D721Med (cell line): ENCODE measurements around the gene ZNF74.

ENCODE experiments used
- DNase-seq: peaks from one replicate; pipeline ENCODE4 v3.0.0; 2011; ENCODE audit warnings: low spot score; ENCODE audit not compliant: insufficient read length
- FAIRE-seq: peaks from 2 replicates; lab custom pipeline; 2011; peaks lifted over from hg19 to GRCh38; lab: Jason Lieb, UNC
- TF ChIP-seq, protein P1 (sequence below): IDR thresholded peaks from 2 replicates; pipeline ENCODE4 v1.5.1; 2012; ENCODE audit warnings: mild to moderate bottlenecking, control low read depth; ENCODE audit not compliant: insufficient read depth; ENCODE audit errors: missing control alignments

Gene ZNF74

DNA sequence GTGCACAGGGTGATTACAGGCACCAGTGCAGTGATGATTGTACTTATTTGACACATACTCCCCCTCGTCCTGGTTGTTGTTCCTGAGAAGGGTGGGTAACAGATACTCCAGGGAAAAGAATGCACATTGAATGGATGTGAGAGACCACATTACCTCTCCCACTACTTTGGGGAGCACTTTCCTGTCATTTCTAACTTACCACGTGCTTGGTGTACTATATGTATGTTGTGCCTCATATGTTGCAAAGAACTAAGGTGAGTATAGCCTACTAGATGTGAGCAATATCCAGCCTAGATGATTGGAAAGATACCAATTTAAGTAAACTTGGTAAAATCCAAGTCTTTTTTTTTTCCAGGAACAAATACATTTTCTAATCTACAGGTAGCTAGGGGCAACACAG is 58.0 kb downstream of the ZNF74 start:
- FAIRE-seq (no peak), DNase-seq (no peak)
- TF ChIP-seq, protein P1, sequence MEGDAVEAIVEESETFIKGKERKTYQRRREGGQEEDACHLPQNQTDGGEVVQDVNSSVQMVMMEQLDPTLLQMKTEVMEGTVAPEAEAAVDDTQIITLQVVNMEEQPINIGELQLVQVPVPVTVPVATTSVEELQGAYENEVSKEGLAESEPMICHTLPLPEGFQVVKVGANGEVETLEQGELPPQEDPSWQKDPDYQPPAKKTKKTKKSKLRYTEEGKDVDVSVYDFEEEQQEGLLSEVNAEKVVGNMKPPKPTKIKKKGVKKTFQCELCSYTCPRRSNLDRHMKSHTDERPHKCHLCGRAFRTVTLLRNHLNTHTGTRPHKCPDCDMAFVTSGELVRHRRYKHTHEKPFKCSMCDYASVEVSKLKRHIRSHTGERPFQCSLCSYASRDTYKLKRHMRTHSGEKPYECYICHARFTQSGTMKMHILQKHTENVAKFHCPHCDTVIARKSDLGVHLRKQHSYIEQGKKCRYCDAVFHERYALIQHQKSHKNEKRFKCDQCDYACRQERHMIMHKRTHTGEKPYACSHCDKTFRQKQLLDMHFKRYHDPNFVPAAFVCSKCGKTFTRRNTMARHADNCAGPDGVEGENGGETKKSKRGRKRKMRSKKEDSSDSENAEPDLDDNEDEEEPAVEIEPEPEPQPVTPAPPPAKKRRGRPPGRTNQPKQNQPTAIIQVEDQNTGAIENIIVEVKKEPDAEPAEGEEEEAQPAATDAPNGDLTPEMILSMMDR: no peak

DNA sequence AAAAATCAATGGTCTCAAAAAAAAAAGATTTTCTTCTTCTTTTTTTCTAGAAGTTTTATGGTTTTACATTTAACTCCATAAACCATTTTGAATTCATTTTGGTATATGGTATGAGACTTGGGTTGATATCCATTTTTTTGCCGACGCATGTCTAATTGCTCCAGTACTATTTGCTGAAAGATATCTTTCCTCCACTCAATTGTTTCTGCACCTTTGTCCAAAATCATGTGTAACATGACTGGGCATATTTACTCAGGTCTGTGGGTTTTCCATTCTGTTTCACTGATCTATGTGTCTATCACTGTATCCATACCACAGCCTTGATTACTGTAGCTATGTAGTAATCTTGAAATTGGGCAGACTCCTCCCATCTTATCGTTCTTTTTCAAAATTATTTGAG is 59.3 kb downstream of the ZNF74 start:
- FAIRE-seq: no peak
- TF ChIP-seq, protein P1: no peak
- DNase-seq: no peak

DNA sequence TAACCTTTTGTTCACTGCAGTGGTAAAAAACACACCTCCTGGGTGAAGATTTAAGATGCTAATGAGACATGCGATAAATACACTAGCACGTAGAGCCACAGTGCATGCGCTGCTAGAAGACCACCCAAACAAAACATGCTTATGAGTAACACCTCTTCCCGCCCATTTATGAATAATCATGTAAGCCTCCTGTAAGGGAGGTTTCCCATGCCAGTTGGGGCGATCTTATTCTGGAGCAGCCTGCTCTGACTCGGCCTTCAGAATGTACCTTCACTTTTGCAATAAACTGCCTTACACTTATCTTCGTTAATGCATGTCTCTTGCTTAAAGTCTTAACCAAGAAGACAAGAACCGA is 61.7 kb downstream of the ZNF74 start:
- no peak for DNase-seq
- FAIRE-seq: no peak
- TF ChIP-seq, protein P1: no peak

DNA sequence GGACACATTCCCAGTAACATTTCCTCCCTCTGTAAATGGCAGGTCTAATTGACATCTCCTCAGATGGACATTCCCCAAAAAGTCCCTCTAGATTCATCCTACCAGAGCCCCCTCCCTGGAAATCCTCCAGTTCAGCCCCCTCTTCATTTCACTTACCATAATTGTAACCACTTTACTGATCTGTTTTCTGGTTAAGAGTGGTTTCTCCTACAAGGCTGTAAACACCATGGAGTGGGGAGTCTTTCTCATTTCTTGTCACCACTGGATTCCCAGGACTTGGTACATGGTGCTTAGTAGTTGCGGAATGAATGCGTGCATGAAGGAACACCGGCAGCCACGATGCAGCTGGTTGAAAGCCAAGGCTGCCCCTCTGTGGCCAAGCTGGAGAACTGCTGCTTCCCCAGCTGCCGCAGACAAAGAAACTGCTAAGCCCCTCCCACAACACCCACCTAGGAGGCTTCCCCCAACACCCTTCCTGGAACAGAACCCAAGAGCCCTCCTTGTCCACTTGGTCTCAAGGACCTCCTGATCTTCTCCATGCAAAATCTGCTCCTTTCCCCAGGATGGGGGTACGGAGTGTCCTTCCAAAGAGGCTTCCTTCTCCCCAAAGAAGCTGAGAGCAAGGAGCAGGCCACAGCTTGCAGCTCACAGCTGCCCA is 62.2 kb downstream of the ZNF74 start:
- TF ChIP-seq, protein P1: peak; percentile 94
- FAIRE-seq (no peak), DNase-seq (peak; percentile 67)

DNA sequence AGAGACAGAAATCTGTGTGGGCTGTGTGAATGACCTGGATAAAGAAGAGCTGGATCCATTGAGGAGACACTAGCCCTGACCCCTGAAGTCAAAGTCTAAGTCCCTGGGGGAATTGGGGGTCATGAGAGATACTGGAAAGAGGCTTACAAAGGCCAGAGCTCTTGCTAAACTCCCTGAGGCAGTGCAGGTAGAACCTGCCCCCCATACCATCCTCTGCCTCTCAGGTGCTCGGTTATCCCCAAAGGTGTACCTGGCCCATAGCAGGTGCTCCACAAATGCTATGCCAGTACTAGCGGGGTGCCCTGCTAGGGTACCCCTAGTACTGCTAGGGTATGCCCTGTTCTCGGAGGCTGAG is 62.7 kb downstream of the ZNF74 start:
- TF ChIP-seq, protein P1: no peak
- FAIRE-seq: no peak
- DNase-seq: no peak

DNA sequence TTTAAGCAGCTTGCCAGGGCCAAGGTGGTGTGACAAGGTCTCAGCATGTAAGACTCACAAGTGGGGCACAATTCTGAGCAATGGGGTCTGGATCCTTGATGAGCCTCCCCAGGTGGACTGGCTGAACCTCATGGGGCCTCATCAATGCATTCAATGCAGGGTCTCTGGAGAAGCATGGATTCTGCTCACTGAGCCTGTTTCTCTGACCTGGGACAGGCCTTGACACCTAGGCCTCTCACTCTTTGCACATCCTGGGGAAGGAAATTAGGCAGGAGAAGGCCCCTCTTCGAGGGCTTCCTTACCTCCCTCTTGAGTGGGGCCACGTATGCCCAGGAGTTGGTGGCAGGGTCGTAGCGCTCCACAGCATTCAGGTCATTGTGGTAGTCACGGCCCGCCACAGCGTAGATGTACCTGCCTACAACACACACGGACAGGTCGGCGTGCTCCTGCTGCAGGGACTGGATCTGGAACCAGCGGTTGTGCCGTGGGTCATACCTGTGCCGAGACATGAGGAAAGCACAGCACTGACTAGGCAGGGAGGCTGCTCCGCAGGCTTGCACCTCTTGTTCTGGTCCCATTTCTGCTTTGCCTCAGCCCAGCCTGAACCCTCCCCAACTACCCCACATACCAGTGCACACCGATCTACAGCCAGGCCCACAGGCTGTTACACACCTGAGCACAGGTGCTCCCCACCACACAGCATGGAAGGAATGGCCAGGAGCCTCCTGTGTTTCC is 63.7 kb downstream of the ZNF74 start:
- TF ChIP-seq, protein P1: no peak
- no peak for DNase-seq
- FAIRE-seq: no peak
